ENCODE results near the gene VEZF1.
A peak's percentile ranks its signal among the peaks of the same experiment; 100 is the strongest.
"Not testable (repeated sequence)": the region's sequence is repeated elsewhere in the genome, so short reads cannot be mapped to it uniquely, and the experiment has no call there.

Gene VEZF1

DNA sequence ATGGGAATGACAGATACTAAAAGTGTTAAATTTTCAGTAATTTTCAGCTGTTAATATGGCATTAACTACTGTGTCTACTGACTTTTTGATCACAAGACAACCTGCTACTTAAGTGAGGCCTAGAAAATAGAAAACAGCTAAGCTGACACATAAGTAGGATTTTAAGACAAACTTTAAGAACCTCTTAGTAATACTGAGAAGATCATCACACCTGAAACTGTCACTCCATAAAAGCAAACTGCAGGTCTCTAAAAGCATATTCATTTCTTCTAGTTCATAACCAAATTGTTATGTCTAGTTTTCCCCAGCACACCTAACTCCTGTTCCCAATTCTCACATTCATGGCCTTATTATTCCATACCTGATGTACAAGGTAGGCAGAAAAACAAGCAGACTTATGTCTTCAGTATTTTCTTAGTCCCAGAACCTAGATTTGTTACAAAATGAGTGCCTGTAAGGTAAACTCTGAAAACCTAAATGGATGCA lies 11.0 kb upstream of the VEZF1 start:
- no peak for DNase-seq

GRCh38 chr17:57997085-57997809 lies 9.2 kb upstream of the VEZF1 start:
- no peak for DNase-seq

DNA sequence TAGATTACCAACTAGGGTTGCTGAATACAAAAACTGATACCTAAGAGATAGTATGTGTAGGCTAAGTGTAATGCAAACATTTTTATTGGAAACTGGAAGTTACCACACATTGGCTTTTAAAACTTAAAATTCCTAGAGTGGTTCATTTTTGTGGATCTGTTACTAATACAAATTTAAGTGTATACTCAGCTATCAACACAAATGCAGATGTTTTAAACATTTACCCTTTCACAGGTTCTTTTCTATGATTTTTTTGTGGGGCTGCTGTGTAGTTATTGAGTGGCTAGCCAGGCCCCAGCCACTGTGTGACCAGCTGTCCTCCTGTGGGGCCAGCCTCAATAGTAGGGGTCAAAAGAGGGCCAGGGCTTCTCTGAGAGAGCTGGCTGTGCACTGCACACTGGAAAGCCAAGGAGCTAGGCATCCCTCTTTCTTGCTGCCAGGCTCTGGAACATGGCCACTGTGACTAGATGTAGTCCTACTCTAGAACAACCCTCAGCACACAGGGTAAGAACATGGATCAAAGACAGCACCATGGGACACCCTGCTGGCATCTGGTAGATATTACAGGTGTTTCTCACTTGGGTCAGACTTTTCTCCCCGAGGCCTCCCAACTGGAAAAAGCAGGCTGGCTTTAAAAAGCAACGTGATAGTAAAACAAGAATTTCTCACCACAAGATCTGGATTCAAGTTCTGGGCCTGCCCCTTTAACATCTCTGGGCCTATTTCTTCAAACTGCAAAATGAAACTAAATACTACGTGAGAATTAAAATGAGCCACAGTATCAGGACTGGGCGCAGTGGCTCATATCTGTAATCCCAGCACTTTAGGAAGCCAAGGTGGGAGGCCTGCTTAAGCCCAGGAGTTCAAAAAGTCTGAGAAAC lies 7.3 kb upstream of the VEZF1 start:
- DNase-seq = peak; percentile 83

DNA sequence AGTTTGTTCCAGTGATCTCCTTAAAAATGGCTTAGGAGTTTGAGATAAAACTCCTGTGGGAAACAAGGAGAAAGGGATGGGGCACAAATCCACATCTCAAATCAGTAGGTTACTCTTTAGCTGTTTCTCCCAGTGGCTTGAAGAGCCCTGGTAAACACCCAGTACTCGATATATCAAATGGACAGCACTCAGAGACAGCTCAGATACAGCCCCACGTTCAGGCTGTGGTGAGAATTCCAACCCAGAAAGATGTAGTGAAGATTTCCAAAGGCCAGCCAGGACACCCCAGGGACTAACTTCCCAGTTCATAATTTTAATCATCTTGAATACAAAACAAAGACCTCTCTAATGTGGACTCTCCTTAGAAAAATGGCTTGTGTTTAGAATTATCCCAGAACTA lies 6.4 kb upstream of the VEZF1 start:
- no peak for DNase-seq

DNA sequence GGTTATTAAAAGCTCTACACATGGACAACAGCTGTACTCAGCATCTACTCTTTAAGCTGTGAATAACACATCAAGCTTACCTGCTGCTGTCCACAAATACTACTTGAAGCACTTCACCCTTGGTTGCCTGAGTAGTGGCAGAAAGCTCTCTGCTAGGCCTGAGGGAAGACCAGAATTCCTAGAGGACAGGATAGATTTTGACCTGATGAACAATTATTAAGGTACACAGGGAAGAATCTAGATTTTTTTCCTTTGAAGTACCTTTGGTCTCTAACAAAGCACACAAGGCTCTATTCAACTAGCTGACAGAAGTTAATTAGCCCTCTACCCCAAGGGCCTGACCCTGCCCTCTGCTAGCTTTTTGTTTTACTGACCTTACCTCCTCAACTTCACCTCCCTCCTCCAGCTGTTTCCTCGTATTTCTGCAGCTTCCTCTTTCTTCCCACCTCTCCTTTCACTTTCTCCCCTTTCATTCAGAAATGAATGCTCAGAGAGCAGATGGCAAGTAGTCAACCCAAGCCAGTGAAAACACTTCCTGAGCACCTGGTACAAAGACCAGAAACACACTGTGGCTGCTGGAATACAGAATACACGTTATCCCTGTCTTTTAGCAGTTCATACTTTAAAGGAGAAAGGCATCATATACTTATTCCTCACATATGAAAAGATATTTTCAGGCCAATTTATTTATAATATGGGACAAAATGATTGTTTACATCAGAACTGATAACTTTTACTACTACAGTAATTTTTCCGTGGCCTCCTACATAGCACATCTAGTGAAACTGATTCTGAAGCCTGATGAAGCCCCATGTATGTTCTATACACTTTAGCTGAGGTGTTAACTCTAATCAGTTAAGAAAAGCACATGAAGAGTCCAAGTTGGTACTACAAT lies 5.7 kb upstream of the VEZF1 start:
- DNase-seq = no peak

GRCh38 chr17:57991537-57991936 lies 3.5 kb upstream of the VEZF1 start:
- DNase-seq = no peak

DNA sequence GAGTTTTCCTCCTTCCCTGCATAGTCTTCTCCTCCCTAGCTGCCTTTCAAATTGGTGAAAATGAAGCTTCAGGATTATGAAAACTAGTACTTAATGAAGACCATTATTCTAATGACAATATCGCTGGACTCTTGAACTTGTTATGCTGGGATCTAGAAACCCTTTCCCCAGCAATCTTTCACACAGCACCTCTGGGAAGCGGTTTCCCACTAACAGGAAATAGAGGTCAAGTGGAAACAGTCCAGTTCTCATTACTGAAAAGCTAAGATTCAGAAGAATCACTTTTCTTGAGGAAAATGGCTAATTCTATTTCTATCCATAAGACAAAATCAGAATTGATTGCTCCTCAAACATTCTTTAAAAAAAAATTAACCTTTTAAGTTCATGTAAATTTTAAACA lies 2.0 kb upstream of the VEZF1 start:
- no peak for DNase-seq

DNA sequence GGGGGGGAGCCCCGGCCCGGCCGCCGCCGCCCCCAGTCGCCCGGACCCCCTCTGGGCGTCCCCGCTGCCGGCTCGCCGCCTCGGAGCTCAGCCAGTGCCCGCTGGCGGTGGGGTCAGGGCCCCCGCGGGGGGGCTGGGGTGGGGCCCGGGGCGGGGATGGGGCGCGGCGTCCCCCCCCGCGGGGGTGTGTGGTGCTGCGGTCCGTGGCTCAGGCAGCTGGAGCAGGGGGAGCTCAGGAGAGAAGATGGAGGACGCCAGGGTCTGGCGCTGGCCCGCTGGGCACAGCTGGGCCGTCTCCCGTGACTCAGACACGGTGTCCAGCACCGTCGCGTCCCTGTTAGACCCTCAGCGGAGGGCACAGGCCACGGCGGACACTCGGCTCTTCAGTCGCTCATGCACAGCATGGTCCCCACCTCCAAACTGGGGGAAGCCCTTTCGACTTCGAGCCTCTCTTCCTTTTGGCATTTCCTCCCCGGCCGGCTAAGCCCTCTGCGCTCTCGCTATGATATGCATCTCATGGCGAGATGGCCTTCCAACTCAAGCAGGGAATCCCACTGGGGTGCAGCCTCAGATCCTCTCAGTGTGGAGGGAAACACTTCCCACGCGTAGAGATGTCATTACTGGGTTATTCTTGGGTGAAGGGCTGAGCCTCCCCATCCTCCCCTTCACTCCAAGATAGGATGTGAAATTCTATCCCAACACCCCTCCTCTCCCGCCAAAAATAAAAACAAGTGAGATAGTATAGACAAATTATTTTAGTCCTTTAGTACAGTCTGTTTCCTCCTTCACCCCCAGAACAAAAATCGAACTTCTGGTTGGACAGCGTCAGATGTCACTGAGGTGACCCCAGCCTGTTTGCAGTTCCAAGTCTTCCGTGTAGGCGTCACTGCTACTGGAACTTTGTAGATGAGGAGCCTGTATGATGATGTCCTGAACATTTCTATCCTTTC lies 522 bp upstream of the VEZF1 start:
- DNase-seq = peak; percentile 60

- peak; percentile 85 for DNase-seq
These were observed 1.0 kb downstream of the VEZF1 start for GRCh38 chr17:57986841-57987580.

DNA sequence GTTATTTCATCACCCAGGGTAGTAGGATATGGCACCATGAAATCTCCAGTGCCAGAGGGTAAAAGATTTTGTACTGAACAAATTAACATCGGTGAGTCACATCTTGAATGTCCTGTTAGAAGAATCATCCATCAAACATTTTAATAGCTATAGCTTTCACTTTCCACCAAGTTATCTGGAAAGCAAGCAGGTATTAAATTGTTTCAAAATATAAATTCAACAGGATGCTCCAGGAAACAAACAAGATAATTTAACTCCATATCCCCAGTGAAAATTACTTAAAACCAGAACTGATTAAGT lies 2.4 kb downstream of the VEZF1 start:
- peak; percentile 61 for DNase-seq

DNA sequence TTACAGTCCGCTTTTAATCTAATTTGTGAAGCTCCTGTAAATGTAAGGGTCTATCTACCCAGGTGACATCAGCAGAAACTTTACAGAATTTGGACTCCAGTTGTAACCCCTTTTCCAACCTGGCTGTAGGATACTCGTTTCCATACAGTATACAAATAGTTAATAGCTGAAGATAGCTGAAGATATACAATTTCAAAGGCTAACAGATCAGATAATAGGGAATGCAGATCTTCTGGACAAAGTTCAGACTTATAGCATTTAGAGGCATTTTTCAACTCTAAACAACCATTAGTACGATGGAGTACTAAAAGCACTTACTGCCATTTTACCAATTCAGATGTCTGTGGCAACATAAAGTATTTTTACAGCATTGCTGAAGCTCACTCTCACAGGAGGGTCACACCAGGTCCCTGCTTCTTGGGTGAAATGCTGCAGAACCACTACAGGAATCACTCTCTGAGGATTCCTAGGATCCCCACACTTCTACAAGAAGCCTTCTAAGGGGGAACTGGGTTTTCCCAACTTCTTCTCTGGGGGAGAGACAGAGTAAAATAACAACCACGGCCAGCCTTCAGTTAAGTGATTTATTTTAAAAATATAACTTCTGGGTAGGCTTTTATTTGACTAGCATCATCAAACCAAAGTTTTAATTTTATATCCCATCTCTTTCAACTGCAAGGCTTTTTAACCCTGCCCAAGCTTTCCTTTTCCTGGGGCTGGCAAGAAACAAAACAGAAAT lies 2.9 kb downstream of the VEZF1 start:
- no peak for DNase-seq

DNA sequence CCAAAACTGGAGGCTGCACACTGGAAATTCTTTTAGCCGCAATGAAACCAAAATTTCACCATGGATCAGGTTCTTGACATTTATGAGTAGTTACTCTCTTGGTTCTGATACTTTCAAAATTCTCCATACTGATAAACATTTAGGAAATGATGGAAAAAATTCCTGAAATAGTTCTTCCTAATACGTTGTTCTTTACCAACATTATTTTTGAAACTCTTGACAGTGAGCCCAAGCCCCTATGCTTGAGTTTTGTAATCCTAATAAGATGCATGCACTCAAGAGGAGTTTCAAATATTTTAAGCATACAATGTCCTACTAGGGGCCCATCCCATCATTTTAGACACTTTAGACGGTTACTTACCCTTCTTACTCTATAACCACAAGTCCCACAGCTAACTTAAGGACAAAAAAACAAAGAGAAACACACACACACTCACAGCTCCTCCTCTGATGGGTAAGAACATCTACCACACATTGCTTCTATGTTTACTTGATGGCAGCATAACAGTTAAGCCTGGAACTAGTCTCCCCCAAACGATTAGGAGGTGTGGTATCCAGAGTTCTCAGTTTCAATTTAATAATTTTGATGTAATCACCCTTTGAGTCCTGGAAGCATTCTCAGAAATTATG lies 3.7 kb downstream of the VEZF1 start:
- DNase-seq = no peak

- DNase-seq = no peak
These were observed 4.6 kb downstream of the VEZF1 start for GRCh38 chr17:57983446-57983845.

DNA sequence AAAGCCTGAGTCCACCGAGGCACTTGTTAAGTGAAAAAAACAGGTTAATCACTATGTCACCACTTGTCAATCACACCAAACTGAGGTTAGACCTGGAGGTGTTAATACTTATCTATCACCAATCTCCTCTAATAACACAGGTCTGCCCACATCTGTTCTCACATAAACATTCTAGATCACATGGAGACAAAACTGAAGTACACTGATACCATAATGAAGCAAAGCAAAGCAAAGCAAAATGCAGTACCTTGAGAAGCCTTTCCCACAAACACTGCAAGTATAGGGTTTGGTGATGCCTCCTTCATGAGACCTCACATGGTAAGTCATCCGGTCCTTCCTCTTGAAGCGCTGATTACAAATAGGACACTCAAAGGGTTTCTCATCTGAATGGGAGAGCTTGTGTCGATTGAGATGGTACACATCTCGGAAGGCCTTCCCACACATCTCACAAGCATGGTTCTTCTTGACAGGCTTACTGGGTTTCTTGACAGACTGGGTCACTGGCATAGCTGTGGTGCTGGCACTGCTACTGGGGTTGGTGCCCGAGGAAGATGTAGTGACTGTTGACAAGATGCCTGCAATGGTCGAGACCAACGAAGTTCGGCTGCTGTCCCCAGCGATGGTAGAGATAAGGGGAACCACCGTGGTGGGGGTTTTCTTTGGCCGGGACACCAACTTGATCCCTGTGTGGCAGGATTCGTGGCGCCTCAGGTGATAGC lies 5.4 kb downstream of the VEZF1 start:
- no peak for DNase-seq

DNA sequence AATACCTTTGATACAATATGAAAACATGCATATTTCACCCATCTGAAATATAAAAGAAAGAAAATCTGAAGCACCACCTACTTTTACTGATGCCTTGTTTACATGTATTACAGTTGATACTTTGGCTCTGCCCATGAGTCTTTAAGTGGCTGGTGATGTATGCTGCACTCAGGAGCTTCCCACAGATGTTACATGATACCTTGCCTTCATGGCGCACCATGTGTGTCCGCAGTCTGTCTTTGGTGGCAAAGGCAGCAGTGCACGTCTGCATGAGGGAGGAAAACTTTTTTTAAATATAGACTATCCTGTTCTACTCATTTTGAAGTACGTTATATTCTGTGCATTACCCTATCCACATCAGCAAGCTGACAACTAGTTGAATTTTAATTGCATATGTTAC lies 7.5 kb downstream of the VEZF1 start:
- no peak for DNase-seq

- DNase-seq = no peak
These were observed 9.0 kb downstream of the VEZF1 start for GRCh38 chr17:57979076-57979475.

GRCh38 chr17:57976594-57976993 lies 11.5 kb downstream of the VEZF1 start:
- DNase-seq = no peak

DNA sequence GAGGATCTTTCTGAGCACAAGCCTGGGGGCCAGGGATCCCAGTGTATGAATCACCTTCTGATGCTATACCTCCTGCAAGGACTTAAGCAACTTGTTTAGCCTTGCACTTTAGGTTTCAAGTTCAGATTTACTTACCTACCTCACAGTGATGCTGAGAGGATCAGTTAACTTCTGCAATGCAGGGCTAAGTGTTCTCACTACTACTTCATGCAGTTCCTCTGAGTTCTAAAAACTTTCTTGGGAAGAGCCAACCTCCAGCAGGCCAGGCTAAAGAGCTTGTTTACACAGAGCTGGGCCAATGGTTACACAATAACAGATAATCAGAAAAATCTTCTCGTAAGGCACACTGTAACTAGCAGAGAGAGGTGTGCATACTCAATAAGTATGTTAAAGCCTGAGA lies 13.0 kb downstream of the VEZF1 start:
- DNase-seq = no peak

DNA sequence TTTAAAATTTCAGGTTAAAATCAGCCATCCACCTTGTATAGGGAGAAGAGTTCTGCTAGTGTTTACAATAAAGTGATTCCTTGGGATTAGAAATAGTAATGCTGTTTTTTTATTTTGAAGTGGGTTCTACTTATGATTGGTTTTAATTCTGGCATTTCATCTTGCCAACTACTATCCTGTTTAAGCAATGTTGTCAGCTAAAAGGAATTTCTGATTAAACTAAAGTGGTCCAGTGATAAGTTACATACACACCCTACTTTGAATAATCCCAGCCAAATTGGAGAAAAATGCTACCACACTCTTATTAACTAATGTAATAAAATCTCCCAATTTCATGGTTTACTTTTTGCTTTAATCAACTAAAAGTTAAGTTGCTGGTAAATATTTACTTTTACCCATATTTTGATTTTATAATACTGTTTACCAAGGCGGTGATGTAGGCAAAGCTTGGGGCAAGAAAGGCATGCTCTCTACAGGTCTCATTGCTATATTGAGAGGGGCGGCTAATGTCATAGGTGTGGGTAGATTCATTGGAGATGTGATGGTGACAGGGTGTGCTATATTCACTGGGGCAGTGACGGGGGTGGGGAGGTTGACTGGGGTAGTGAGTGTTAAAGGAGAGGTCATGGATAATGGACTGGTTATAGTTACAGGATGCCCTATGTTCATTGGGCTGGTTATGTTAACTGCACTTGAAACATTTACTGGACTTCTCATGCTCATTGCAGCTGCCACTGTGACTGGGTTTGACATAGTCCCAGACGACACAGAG lies 13.8 kb downstream of the VEZF1 start:
- not testable (repeated sequence) for DNase-seq

Data from kidney glomerular epithelial cell (primary cell).